Activated CD4-positive, alpha-beta T cell treated with anti-CD3 and anti-CD28 coated beads, Interleukin-2, Interleukin-6, amounts not matched to agents 100 ng/mL and 50 ng/mL, durations not matched to agents 16 hours and 8 hours (primary cell): Measurements from ENCODE around the gene CRB2.

ENCODE experiments used
- DNase-seq: peaks from one replicate; pipeline ENCODE4 v3.0.0-alpha.2; 2020

CRB2 gene

GRCh38 chr9:123355761-123356431, at the start of gene CRB2:
CRB2 (plus strand) TSS chr9:123356197; CDS start chr9:123356261, 64 bp downstream.
- DNase-seq, result no peak

DNA sequence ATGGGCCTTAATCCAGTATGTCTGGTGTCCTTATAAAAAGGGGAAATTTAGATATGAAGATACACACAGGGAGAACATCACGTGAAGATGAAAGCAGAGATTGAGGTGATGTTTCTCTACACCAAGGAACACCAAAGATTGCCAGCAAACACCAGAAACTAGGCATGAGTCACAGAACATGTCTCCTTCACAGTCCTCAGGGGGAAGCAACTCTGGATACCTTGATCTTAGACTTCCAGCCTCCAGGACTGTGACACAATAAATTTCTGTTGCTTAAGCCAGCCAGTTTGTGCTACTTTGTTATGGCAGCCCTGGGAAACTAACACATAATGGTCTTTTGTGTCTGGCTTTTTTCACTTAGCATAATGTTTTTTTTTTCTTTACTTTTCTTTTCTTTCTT, 46.4 kb upstream of the CRB2 start:
- no peak for DNase-seq

DNA sequence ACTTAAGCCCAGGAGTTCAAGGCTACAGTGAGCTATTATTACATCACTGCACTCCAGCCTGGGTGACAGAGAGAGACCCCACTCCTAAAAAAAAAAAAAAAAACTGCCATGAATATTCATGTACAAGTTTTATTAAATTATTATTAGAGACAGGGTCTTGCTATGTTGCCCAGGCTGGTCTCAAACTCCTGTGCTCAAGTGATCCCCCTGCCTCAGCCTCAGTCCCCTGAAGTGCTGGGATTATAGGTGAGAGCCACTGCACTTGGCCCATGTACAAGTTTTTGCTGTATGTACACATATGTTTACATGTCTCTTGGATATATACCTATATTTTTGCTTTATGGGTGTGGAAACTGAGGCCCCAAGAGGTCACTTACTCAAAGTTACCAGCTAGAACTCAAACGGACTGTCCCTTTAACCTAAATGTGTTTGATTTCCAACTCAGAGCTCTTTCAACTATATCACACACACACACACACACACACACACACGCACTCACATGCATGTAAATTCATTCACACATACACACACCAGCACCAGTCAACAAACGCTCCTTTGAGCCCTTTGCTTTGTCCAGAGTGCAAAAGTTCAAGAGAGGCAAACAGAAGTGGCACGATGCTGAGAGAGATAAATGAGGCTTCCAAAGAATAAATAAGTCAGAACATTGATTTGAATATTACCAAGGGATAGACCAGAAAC, 45.3 kb upstream of the CRB2 start:
- DNase-seq, result no peak

DNA sequence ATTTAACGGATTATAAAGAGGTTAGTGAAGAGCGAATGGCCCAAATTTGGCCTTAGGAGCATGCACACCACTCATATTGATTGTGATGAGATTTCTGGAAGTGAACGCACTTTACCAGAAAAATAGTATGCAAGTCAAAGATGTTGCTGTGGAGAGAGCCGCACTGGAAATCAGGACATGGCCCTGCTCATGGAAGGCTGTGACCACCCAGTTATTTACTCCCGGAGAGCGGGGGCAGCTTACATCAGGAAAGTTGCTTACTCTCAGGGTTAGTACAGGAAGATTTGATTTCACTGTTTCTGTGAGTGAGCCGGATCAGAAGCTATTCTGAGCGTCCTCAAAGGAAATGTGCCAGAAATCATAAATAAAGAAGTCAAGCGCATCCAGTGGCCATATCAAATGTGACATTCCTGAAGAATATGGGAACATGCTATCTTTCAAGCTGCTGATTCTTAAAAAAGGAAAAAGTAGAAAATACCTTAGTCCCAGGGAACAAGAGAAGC, 44.7 kb upstream of the CRB2 start:
- no peak for DNase-seq

DNA sequence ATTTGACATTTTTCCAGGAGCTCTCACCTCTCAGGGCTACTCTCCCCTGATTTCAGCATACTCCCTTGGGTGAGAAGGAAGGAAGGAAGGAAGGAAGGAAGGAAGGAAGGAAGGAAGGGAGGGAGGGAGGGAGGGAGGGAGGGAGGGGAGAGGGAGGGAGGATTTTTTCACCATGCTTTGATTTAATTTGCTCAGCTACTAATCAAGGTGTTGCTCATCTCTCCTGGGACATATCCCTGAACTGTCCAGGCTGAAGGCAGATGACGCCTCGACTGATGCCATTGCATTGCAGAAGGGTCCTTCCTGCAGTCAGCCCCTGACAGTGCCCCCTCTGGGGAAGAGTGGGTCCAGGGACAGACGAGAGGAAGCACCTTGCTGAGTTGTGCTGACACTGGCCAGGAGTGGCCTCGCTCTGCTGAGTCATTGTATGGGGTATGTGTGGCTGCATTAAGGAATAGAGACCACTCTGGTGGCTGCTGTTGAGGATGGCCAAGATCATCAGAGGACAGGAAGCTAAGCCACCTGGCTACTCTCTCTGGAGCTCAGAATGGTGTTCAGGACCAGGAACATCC, 43.6 kb upstream of the CRB2 start:
- no peak for DNase-seq

- no peak for DNase-seq
Measured at GRCh38 chr9:123314617-123315016, 41.4 kb upstream of the CRB2 start.

DNA sequence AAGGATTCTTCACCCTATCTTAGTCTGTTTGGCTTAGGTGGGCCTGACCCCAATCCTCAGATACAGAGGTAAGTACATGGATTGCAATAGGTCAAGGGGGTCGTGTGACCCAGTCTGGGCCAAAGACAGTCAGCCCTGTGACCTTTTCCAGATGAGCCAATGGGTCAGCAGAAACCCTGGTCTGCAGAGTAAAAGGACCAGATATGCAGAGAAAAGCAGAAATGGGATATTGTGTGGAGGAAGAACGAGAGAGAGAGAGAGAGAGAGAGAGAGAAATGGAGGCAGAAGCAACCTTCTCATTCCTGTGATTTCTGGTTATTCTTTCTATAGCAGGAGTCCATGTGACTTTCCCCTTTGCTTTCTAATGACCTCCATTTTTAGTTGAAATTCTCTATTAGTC, 40.4 kb upstream of the CRB2 start:
- DNase-seq, result no peak

DNA sequence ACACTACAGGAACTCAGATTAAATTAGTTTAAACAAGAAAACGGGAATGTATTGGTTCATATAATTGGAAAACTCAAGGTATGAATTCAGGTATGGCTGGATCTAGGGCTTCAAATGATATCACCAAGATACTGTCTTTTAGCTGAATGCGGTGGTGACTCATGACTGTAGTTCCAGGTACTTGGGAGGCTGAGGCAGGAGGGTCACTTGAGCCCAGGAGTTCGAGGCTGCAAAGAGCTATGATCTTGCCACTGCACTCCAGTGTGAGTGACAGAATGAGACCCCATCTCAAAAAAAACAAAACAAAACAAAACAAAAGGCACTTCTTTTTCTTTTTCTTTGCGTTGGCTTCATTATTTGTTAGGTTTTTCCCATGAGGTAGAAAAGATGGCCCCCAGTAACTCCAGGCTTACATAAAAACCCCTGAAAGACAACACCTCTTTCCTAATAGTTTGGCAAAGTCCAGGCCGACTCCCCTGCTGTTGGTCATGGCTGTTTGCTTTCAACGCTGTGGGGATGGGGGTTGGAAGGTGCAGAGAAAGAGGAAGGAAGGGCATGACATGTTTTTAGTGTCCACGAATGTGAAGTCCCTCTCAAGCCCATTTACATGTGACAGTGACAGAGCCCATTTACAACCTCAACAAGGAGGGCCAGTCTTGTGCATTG, 39.8 kb upstream of the CRB2 start:
- DNase-seq, result no peak

GRCh38 chr9:123318202-123318601, 37.8 kb upstream of the CRB2 start:
- DNase-seq, result peak; percentile 78

- DNase-seq, result no peak
Measured at GRCh38 chr9:123318961-123319421, 37.0 kb upstream of the CRB2 start.

DNA sequence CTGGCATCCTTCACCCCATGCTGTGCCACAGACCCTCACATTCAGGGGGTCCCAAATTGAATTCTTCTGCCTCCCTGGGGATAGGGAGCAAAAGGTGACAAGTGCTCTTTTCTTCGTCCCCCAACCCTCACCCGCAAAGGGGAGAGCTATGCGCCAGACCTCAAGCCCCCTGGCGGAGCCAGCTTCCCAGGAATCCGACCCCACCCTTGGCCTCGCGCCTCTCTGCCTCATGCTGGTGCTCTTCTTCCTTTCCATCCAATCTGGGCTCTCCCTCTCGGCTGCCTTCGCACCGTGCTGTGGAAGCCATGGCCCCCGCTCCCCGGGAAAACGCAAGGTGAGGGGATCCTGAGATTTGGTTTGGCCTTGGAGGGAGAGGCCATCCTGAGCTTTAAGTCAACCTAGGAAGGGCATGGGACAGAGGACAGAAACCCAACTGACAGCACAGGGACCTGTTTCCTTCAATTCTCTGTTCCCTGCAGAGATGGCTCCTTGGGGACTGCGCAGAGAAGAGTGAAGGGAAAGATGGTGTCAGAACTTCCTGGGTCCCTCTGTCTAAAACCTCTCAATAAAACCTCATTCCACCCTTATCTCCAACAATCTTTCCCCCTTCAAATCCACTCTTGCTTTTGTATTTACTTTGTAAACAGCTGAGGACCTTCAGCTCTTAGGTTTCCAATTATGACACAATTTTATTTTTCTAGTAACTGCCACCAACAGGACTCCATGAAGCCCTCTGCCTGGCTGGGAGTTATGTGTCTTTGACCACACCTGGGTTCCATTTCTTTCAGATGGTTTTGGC, 36.3 kb upstream of the CRB2 start:
- no peak for DNase-seq

DNA sequence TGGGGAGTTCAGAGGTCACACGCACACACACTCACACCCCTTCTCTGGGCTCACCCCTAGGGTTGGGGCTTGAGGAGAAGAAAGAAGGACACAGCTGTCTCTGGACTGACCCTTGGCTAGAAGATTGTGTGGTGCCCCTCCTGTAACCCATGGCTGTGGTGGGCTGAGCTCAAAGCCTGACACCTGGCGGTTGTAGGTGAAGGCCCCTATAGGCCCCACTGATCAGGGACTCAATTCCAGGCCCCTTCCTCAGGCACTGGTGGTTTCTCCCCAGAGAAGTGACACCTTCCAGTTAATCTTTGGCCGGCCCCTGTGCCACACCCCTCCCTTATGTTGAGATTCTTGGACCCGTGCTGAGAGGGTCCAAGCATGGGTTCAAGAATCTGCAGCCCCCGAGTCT, 35.2 kb upstream of the CRB2 start:
- DNase-seq, result no peak

- no peak for DNase-seq
Measured at GRCh38 chr9:123321616-123322272, 34.3 kb upstream of the CRB2 start.

DNA sequence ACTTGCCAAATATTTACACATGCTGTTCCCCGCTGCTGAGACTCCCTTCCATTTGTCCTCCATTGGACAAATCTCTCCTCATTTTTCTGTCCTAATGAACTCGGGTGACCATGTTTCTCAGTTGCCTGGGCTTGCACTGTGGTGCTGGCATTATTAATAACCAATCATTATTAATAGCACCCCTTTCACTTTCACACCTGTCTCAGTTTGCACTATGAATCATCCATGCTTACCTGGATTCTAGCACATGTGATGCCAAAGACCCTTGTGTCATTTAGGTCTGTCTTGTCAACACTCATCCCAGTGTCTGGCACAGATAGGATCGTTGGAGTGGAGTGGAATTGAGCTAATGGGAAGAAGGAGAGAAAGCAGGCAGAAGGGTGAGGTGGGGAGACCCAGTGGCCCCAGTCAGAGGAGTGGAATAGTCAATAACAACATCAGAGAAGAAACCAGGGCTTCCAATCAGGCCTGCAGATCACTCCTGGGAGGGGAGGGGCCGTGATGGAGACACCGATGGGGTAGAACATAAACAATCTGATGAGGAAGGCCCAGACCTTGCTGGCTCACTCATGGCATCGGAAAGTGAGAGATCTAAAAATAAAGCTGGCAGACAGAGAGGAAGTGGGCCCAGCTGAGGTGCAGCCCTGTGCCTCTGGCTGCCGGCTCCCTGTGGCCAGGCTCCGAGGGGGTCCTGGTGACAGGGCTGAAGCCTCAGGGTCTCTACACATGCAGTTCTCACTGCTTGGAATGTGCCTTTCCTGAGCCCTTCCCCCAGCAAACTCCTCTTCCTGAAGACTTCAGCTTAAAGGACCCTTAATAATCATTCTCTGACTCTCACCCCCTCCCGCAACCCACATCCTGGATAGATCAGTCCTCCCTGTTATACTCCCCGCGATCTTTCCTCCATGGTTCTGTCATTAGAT, 33.5 kb upstream of the CRB2 start:
- DNase-seq, result peak; percentile 82

DNA sequence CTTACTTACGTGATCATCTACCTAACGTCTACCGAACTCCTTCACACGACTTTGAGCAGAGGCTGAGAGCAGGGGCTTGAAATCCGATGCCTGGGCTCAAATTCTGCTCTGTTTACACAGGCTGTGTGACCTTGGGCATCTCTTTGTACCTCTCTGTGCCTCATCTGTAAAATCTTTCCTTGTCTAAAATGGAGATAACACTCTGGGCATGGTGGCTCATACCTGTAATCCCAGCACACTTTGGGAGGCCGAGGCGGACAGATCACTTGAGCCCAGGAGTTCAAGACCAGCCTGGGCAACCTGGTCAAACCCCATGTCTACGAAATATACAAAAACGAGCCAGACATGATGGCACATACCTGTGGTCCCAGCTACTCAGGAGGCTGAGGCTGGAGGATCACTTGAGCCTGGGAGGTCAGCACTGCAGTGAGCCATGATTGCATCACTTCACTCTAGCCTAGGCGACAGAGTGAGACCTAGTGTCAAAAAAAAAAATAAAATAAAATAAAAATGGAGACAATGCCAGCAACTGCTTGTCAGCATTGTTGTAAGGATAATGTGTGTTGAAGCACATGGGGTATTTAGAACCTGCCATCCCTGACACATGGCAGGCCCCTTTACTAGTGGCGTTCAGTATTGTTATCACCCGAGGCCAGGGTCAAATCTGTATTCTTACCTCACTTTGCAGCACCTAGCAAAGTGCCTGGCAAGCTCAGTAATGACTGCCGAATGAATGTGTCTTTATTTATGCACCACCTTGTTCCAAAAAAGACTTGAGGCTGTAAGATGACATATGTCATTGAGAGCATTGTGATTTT, 32.6 kb upstream of the CRB2 start:
- no peak for DNase-seq

- no peak for DNase-seq
Measured at GRCh38 chr9:123324767-123325183, 31.2 kb upstream of the CRB2 start.

DNA sequence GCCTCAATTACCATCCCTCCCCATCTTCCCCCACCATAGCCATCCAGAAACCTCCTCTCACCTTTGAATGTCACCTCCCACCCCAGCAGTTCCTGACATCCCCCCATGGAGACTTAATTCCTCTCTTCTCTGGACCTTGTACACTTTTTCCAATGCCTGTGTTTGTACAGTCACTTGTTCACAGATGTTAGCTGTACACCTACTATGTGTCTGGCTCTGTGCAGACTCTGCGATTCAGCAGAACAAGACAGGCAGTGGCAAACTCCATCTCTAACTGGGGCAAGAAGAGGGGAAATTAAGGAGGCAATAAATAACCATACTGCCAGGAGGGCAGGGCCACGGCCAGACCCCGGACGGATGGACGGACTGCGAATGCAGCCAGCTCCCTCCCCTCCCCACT, 29.8 kb upstream of the CRB2 start:
- no peak for DNase-seq

DNA sequence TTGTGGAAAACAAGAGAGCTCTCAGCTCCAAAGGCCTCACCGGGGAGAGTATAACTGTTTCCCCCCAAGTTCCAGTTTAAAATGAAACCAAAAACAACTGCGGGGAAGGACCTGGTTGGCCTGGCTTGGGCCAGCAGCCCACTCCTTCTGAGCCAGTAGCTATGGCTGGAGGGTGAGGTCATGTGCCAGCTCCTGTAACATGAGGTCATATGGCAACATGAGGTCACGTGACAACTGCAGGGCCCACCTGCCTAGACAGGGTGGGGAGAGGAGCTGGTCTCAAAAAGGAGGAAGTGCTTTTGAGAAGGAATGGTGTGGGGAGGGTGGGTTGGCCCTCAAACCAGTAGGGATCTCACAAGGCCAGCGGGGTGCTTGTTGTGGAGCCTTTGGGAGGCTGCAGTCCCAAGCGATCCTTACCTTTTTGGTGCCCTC, 29.3 kb upstream of the CRB2 start:
- no peak for DNase-seq

DNA sequence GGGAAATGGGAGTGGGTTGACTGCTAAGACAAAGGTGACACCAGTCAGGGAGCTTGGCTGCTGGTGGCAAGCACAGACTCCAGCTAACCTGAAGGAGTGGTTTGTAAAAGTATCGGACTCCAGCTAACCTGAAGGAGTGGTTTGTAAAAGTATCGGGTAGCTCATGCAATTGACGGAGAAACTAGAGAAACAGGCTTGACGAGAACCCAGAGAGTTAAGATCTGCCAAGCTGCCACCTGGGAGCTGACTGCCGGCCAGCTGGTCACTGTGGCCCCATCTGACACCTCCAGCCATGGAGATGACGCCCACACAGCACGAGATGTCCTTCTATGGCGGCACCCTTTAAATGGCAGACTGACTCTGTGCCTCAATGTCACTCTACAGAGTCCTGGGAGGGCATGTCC, 28.3 kb upstream of the CRB2 start:
- no peak for DNase-seq
